OCI-M1 (cell line): Measurements from ENCODE around the gene ADGB.
A peak's percentile ranks its signal among the peaks of the same experiment; 100 is the strongest.
"Not testable (repeated sequence)": the region's sequence is repeated elsewhere in the genome, so short reads cannot be mapped to it uniquely, and the experiment has no call there.

Experiments
- DNase-seq: peaks from one replicate; lab custom pipeline; 2025; lab: John Stamatoyannopoulos, UW

ADGB gene

DNA sequence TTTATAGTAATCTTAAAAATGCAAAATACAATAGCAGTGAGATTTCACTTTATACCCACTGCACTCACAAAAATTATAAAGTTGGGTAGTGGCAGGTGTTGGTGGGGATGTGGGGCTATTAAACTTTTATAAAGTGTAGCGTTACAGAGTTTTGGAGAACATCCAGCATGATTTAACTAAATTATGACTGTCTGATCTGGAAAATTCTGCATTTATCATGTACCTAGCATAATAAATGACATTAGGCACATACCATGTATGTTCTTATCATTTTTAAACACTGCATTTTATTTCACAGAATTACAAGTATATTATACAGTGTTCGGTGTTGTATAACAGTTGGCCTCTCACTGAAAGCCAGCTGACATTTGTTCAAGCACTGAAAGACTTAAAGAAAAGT, 169.9 kb downstream of the ADGB start:
- DNase-seq, result no peak

DNA sequence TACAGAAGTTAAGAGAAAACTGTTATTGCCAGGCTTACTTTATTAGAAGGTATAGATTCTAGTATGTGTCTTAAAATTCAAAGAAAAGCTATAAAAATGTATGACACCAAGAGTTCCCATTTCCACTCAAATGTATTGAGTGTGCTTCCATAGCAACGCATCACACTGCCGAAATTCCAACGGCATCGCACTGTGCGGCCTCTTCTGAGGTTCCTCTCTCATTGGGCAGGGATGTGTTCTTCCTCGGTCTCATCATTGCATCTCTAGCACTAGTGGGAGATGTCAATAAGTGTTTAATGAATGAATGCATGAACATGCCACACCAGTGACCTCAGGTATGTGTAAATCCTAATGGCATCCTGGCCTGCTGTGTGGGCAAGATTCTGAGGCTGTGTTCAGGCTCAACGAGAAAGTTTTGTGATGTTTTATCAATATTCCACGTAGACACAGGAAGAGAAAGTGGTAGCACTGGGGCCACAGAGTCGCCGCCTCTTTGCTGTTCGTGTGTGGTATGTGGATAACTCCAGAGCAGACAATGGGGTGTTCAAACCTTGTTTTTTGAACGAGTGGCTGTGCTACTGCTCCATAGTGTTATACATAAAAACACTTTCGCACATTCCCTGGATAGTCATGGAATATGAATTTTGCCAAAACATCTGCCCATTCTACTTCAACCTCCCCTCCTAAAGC, 171.6 kb downstream of the ADGB start:
- no peak for DNase-seq

DNA sequence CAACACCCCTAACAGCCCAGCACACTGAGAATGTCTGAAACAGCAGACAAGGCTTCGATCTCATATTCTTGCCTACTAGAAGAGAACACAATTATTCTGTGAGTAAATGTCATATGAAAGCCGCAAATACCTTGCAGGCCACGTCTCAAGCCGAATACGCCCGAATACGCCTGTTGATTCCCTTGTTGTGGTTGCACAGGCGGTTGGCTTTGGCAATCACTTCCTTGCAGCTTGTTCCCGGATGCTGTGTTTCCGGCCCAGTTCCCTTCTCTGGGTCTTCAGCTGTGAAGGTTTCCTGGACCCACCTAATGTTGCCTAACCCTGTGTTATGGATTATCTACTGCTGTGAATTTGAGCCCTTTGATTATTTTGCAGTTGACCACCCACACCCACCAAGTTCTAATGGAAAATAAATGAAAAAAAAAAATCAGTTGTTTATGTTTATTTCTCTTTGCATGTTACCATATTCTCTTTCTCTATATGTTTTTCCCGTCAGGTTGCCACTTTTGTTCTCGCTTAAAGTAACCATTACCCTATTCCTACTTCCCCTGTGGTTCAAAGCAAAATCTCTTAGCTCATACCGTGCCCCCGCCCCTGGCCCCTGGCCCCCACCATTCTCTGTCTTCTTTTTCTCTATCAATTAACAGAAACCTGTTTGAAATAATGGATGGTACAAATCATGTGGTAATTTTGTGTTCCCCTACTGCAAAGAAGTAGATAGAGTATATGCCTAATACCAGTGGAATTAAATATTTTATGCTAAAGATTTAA, 172.4 kb downstream of the ADGB start:
- peak; percentile 93 for DNase-seq

DNA sequence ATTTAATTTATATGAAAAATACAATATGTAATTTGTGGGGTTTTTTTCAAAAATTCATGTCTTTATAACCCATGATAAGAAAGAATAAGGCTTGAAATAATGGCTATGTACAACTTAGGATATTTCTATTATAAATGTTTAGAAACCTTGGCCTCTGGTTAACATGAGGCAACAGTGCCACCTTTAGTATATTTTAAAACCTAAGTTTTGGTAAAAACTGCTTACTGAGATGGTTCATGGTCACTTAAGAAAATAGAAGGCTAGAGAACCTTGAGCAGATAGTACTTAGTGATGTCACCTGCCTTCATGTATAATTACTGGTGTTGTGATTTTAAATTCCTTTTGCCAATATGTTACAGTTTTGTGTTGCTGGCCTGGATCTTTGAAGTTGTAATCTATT, 176.4 kb downstream of the ADGB start:
- DNase-seq, result peak; percentile 75

- no peak for DNase-seq
Observed at GRCh38 chr6:146781836-146782235, 183.1 kb downstream of the ADGB start.

DNA sequence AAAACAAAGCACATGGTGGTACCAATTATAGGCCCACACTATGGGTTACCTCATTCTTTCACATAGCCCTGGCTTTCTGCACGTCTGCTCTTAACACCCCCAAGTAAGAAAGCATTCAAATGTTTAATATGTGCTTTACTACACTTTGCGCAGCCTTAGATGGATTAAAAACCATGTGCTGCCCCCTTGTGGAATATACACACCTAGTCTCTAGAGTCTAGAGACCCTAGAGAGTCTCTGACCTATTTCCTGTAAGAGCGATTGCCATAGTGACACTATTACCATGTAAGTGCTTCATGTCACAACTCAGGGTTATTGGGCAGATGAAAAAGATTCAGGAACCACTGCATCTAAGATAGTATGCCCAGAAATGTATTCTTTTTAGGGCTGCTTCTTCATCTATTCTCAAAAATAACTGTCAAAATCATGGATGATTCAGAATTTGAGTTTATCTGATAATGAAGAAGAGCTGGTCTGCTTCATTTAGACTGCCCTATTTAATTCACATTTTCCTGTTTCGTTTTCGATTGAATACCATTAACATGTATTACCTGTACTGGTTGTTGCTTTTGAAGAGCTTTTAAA, 186.3 kb downstream of the ADGB start:
- peak; percentile 90 for DNase-seq

DNA sequence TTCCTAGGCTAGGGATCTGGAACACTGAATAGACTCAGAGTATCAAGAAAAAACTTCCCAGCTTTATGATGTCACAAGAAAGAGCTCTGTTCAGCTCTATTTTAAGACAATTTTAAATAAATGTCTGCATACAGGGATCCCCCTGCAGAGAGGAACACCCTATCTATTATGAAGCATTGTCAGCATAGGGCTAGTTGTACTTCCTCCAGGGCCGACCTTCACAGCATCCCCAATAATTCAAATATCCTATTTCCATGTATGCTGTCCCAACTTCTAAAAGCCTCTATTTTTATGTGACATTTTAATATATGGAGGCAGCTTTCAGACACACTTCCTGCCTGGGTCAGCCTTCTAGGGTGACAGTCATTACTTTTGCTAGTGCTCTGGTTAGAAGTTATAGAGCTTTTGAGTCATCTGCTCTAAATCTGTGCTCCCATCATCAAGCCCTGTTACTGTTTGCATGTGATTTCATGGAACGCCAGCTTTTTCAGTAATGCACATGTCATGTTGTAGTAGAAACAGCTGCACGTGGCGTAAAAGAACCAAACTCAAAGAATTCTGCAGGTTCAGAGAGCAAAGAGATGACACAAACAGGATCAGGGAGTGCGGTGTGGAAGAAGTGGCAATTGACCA, 189.2 kb downstream of the ADGB start:
- DNase-seq, result no peak

- DNase-seq, result no peak
Observed at GRCh38 chr6:146790561-146791091, 191.9 kb downstream of the ADGB start.

DNA sequence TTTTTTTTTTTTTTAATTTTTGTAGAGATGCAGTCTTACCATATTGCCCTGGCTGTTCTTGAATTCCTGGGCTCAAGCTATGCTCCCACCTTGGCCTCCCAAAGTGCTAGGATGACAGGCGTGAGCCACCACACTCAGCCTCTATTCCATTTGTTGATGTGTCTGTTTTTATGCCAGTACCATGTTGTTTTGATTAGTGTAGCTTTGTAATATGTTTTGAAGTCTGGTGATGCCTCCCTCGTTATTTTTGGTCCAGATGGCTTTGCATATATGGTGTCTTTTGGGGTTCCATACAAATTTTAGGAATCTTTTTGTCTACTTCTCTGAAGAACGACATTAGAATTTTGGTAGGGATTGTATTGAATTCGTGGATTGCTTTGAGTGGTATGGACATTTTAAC, 193.2 kb downstream of the ADGB start:
- no peak for DNase-seq

- not testable (repeated sequence) for DNase-seq
Observed at GRCh38 chr6:146793218-146793617, 194.4 kb downstream of the ADGB start.

GRCh38 chr6:146795479-146796133, 196.8 kb downstream of the ADGB start:
- no peak for DNase-seq

- not testable (repeated sequence) for DNase-seq
Observed at GRCh38 chr6:146803167-146803566, 204.4 kb downstream of the ADGB start.

DNA sequence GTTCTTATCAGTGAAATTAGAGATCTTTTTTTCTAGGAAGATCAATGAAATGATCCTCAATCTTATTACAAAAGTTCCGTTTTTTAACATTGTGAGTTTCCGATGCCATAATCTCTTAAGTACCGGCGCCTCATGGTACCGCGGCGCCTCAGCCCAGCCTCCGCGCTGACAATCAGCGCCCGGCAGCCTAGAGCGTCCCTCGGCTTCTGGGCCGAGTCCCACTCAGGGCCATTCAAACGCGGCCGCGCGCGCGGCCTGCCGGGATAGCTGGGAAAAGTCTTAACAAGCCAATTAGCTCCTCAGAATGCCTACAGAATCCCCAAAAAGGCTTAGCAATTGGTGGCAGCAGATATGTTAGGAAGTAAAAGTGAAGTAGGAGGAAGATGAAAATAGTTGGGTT, 204.8 kb downstream of the ADGB start:
- DNase-seq, result peak; percentile 58

- no peak for DNase-seq
Observed at GRCh38 chr6:146805546-146806325, 207.0 kb downstream of the ADGB start.

GRCh38 chr6:146809014-146809413, 210.2 kb downstream of the ADGB start:
- not testable (repeated sequence) for DNase-seq

- DNase-seq, result not testable (repeated sequence)
Observed at GRCh38 chr6:146812811-146813321, 214.1 kb downstream of the ADGB start.

DNA sequence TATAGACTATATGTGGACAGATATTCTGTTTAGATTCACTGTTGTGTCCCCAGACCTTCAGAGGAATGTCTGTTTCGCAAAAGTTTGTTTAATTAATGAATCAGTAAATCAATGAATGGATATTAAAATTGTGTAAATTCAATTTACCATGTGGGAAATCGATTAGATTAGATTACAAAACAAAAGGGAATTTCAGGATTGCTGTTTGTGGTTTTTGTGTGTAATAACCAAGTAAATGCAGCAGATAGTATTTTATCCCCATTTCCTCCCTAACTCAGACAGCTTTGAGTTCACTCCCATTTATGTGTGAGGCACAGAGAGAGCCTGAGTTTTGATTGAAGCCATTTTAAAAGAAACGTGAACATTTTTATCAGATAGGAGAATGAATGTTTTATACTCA, 214.8 kb downstream of the ADGB start:
- no peak for DNase-seq

DNA sequence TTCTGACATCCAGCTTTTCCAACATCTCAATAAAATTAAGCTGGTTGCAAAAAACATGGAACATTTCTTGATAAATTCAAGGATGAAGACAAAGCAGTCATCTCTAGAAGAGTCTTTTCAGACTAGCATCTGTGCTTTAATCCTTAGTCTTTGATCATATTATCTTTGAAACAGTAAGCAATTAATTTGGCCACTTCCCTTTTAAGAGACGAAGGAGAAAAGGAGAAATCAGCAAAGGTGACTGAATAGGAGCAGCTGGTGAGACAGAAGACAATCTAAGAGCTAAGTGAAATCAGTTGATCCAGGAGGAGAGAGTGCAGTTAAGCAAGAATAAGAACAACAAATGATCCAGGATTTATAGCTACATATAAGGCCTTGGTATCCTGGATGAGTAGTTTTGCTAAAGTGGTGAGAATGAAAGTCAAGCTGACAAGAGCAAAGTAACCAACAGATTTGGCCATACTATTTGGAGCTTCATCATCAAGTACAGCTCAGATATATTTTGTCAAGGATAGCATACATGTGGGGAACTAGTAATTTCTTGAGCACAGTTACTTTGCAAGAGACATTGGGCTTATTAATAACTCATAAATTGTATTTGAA, 215.5 kb downstream of the ADGB start:
- DNase-seq, result peak; percentile 58

DNA sequence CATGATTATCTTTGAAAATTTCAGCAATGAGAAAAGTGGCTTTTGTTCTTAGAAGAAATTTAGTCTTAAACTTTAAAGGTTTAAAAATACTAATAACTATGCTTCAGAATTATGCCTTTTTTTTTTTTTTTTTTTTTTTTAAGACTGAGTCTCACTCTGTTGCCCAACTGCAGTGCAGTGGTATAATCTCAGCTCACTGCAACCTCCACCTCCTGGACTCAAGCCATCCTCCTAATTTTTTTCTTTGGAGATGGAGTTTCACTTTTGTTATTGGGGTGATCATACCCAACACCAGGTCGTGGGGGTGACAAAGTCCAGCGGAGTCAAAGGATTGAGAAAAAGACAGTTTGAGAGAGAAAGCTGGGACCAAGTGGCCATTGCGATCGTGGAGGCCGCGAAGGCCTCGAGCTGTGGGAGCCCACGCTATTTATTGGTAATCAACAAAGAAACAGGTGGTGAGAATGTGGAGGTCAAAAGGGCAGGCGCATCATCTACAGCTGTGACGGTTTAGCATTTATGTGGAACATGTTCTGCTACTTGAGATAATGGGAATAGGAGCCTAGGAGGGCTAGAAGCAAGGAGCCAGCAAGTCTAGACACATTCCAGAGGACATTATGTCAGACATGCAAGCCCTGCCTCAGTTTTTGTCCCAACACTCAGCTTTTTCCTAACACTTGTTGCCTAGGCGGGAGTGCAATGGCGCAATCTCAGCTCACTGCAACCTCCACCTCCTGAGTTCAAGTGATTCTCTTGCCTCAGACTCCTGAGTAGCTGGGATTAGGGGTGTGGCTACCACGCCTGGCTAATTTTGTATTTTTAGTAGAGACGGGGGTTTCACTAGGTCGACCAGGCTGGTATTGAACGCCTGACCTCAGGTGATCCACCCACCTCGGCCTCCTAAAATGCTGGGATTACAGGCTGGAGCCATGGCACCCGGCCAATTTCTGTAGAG, 217.0 kb downstream of the ADGB start:
- DNase-seq, result not testable (repeated sequence)
